ENCODE data around the gene DCLK3. TPM values are rescaled to one million over a fixed set of nuclear protein-coding genes. Genes with fewer than 3 reads are reported as not detected.
A peak's percentile ranks its signal among the peaks of the same experiment; 100 is the strongest.

The DCLK3 gene, protein sequence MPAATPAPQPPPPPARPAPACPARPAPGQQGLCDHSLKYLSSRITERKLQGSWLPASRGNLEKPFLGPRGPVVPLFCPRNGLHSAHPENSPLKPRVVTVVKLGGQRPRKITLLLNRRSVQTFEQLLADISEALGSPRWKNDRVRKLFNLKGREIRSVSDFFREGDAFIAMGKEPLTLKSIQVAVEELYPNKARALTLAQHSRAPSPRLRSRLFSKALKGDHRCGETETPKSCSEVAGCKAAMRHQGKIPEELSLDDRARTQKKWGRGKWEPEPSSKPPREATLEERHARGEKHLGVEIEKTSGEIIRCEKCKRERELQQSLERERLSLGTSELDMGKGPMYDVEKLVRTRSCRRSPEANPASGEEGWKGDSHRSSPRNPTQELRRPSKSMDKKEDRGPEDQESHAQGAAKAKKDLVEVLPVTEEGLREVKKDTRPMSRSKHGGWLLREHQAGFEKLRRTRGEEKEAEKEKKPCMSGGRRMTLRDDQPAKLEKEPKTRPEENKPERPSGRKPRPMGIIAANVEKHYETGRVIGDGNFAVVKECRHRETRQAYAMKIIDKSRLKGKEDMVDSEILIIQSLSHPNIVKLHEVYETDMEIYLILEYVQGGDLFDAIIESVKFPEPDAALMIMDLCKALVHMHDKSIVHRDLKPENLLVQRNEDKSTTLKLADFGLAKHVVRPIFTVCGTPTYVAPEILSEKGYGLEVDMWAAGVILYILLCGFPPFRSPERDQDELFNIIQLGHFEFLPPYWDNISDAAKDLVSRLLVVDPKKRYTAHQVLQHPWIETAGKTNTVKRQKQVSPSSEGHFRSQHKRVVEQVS
- total RNA-seq = not detected

GRCh38 chr3:36763850-36764703, at the start of gene DCLK3:
DCLK3 (minus strand) TSS chr3:36764553; CDS start chr3:36764263, 290 bp downstream.
- H3K27me3 ChIP-seq = peaks cover 4% of the 10 kb centered on the region
- peak within 1 kb of the TSS; percentile 22 to 28 for H3K4me3 ChIP-seq
- H3K36me3 ChIP-seq = no peaks in the 10 kb centered on the region
- intact Hi-C loops (cut with DNase I) = no loop called here
- H3K9me3 ChIP-seq = no peaks in the 10 kb centered on the region
- DNase-seq (ENCODE audit: extremely low spot score in 2 of 2) = no peak
- no peak for TF ChIP-seq POLR2AphosphoS5 (IDR thresholded peaks at IDR 0.05; ENCODE audit: insufficient read depth in 1 of 2, low read depth in 1 of 2)
- TF ChIP-seq POLR2A (IDR thresholded peaks at IDR 0.05) = no peak
- TF ChIP-seq CTCF (IDR thresholded peaks at IDR 0.05) = no peak
- H3K4me1 ChIP-seq = peaks cover 3% of the 10 kb centered on the region
- H3K27ac ChIP-seq = no peak within 1 kb of the TSS

DNA sequence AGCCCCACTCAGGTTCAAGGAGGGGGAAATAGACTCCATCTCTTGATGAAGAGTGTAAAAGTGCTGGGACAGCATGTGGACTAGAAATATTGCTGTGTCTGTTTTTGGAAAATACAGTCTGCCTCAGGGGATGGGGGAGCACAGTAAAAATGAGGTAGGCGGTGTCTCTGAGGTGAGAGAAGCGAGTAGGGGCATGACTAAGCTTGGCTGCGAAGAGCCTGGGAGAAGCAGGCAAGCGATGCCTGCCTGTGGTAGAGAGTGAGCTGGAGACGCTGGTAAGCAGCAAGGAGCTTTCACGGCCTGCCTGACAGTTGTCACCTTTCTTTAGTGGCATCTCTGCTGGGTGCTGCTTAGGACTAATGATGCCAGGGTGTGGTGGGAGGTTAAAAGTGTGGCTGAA, 49.0 kb upstream of the DCLK3 start:
- no peak for TF ChIP-seq POLR2A (IDR thresholded peaks at IDR 0.05)
- TF ChIP-seq CTCF (IDR thresholded peaks at IDR 0.05) = no peak
- no peak for TF ChIP-seq POLR2AphosphoS5 (IDR thresholded peaks at IDR 0.05; ENCODE audit: insufficient read depth in 1 of 2, low read depth in 1 of 2)
- Histone ChIP-seq H3K36me3 (no peaks in the 10 kb centered on the region), H3K27me3 (no peaks in the 10 kb centered on the region), H3K9me3 (no peaks in the 10 kb centered on the region), H3K27ac (no peak overlapping the region), H3K4me3 (no peak overlapping the region), H3K4me1 (peaks cover 10% of the 10 kb centered on the region)
- DNase-seq (ENCODE audit: extremely low spot score in 2 of 2) = no peak
- intact Hi-C loops (cut with DNase I) = no loop called here

- Histone ChIP-seq H3K36me3 (no peaks in the 10 kb centered on the region), H3K4me1 (peaks cover 10% of the 10 kb centered on the region), H3K9me3 (no peaks in the 10 kb centered on the region), H3K4me3 (no peak overlapping the region), H3K27me3 (no peaks in the 10 kb centered on the region), H3K27ac (no peak overlapping the region)
- peak in 1 of 2 donors; percentile 28 for DNase-seq (ENCODE audit: extremely low spot score in 2 of 2)
- intact Hi-C loops (cut with DNase I) = no loop called here
- TF ChIP-seq POLR2A (IDR thresholded peaks at IDR 0.05) (no peak), POLR2AphosphoS5 (IDR thresholded peaks at IDR 0.05; ENCODE audit: insufficient read depth in 1 of 2, low read depth in 1 of 2) (no peak), CTCF (IDR thresholded peaks at IDR 0.05) (no peak)
Observed at GRCh38 chr3:36812240-36812639, 47.9 kb upstream of the DCLK3 start.

DNA sequence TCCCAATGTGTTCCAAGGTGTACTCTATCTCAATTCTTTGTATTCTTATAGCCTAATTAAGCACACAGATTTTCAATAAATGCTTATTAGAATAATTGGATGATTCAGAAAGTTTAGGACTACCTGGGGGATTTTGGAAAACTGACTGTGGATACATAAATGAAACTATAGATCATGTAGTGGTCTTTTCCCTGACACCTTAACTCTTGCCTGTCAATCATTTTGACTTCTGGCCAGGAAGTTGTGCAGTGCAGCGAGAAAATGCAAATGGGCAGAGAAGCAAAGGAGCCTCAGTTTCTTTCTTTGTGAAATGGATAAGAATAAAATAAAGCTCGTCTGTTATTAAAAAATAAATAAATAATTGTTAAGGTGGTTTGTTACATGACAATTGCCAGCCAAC, 47.4 kb upstream of the DCLK3 start:
- H3K9me3 ChIP-seq = no peaks in the 10 kb centered on the region
- TF ChIP-seq POLR2A (IDR thresholded peaks at IDR 0.05) = no peak
- no peak for TF ChIP-seq CTCF (IDR thresholded peaks at IDR 0.05)
- no peak for TF ChIP-seq POLR2AphosphoS5 (IDR thresholded peaks at IDR 0.05; ENCODE audit: insufficient read depth in 1 of 2, low read depth in 1 of 2)
- intact Hi-C loops (cut with DNase I) = no loop called here

More for the DNA sequence above, 47.4 kb upstream of the DCLK3 start:
- Histone ChIP-seq H3K27ac (no peak overlapping the region), H3K4me3 (no peak overlapping the region), H3K4me1 (peaks cover 10% of the 10 kb centered on the region), H3K27me3 (no peaks in the 10 kb centered on the region), H3K36me3 (no peaks in the 10 kb centered on the region)
- DNase-seq (ENCODE audit: extremely low spot score in 2 of 2) = no peak

Measured in vagina (tissue), 2 donors.